GM18507 (cell line): ENCODE results near the gene SLC38A8.

Experiments used
- DNase-seq: peaks from one replicate; pipeline ENCODE4 v3.0.0; 2011; ENCODE audit warnings: low read depth; ENCODE audit not compliant: insufficient read length; ENCODE audit errors: extremely low spot score
- FAIRE-seq: peaks from 2 replicates; lab custom pipeline; 2011; peaks lifted over from hg19 to GRCh38; lab: Jason Lieb, UNC

The SLC38A8 gene

DNA sequence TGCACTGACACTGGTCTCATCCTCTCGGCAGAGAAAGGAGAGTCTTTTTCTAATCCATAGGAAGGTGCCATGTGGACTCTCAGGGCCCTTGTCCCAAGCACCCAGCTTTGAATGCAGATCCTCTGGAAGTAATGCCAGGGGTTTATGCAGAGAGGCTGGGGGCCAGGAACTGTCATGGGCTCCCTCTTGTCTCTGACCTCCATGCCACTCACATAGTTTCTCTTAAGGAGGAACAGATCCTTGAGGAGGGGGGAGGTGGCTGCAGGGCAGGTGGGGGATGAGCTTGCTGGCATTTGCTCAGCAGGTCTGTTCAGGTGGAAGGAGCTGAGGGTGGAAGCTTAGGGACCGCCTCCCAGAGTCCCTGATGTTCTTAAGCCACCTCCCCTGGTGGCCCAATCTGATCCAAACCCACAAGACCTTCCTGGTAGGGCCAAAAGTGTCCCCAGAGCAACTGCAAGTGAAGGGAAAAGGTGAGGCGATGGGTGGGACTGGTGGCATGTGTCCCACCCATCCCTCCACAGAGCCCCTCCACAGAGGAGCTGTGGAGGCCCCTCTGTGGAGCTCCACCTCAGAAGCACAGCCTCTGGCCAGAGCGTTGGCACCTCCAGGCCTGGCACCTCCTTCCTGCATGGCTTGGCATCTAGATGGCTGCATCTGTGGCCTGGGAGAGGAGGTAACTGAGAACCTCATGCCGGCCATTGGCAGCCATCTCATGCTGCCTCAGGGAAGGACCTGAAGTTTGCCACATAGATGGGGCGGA, 65.4 kb downstream of the SLC38A8 start:
- DNase-seq (no peak), FAIRE-seq (no peak)

DNA sequence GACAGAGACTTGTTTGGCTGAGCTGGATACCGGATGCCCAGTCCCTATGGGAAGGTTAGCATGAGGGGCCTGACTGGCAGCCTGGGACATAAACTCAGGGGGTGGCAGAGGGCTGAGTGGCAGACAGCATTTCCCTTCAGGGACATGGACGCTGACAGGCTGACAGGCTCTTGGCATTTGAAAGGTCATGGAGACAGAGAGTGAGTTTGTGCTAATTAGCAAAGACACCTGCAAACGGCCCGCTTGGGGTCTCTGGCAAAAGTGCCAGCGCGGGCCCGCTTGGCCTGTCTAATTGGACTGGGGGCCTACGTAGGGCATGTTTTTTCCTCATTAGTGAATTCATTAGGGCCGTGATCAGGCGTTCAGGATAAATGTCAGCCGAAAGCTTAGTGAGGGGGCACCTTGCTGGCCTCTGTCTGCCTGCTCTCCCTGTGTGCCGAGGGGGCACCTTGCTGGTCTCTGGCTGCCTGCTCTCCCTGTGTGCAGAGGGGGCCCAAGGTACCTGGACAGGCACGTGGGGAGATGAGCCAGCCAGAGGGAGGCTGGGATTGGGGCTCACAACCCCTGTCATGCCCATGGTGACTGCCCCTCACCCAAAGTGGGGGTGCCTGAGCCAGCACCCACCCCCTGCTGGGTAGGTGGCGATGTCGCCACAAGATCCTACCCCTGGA, 66.9 kb downstream of the SLC38A8 start:
- FAIRE-seq: no peak
- no peak for DNase-seq

DNA sequence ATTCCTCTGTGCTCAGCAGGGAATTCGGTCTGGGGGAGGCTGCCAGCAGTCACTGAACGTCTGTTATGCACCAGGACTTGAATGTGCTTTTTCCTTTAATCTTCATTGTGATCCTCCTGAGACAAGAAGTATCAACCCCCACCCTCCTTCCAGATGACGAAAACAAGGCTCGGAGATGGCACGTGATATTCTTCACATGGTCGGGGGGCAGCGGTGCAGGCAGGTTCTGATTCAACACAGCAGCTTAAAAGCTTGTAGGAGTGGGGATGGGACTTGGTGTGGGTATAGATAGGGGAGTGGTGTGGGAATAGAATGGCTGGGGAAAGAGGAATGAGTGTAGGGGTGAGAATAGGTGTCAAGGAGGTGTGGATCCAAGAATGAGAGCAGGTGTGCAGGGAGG, 68.1 kb downstream of the SLC38A8 start:
- no peak for DNase-seq
- no peak for FAIRE-seq

DNA sequence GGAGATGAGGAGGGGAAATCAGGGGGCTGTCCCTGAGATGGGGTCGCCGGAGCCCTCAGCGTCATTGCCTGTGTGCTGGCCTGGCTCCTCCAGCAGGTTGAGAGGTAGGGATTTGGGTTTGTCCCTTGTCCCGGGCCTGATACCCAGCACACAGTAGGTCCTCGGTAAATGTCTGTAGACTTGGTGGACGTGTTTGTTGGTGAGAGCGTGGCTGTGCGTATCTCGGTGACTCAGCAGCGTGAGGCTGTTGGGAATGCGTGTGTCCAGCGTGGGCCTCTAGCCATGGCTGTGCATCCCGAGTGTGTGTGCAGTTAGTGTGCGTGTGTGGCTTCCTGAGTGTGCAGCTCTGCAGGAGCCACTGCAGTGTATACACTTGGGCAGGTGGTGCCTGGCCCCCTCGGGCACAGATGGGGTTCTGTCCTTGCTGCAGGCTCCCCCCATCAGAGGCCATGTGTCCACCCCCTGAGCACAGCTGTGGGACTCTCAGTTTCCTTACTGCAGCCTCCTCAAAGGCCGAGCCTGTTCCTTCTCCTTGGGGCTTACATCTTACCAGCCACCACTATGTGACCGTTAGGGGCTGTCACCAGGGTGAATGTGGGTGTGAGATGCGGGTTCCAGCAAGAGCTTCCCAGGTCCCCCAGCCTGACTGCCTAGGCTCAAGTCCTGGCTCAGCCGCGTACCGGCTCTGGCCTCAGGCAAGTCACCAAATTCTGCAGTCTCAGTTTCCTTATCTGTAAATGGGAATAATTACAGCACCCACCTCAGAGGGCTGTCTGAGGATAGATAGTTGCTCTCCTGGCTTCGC, 68.8 kb downstream of the SLC38A8 start:
- no peak for DNase-seq
- FAIRE-seq: no peak

DNA sequence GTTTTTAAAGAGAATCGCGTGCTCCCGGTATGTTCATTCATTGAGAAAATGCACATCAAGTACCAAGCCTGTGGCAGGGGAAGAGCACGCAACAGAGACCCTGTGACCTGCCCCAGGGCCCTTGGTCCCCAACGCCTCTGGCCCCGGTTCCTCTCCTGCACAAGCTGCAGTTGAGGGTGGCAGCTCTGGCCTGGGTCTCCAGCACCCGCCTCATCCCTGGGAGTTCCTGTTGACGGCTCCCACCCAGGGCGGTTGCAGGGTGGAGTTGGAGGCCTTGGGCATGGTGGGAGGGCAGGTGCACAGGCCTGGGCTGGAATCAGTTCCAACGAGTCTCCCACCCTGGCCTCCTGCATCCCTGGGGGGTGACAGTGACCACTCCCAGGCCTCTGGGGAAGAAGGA, 69.5 kb downstream of the SLC38A8 start:
- DNase-seq (no peak), FAIRE-seq (no peak)

DNA sequence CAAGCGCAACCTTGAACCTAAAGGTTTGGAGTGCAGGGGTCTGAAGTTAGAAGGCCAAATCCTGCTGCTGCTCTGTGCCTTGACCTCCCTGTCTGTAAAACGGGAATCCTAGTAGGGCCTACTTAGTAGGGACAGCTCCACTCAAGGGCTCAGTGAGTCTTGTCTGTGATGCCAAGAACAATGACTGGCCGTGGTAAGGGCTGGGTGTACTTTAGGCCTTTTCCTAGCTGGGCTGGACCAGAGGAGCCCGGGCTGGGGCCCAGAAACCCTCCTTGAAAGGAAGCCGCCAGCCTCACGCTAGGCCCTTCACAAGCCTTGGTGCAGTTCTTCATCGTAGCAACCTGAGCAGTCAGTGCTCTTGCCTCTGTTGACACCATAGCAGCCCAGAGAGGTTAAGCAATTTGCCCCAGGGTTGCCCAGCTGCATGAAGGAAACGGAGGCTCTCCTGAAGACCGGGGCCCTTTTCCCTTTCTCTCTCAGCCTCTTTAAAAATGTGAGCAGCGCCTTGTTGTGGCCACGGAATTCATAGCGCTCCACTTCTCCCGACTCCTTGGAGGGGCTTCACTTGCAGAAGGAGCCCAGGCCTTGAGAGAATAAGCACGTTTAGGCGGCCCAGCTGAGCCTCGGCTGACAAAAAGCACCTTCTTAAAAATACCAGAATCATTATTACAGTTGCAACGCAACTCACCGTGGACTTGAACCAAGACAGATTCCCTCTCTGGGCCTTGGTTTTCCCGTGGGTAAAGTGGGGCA, 70.2 kb downstream of the SLC38A8 start:
- FAIRE-seq: no peak

DNA sequence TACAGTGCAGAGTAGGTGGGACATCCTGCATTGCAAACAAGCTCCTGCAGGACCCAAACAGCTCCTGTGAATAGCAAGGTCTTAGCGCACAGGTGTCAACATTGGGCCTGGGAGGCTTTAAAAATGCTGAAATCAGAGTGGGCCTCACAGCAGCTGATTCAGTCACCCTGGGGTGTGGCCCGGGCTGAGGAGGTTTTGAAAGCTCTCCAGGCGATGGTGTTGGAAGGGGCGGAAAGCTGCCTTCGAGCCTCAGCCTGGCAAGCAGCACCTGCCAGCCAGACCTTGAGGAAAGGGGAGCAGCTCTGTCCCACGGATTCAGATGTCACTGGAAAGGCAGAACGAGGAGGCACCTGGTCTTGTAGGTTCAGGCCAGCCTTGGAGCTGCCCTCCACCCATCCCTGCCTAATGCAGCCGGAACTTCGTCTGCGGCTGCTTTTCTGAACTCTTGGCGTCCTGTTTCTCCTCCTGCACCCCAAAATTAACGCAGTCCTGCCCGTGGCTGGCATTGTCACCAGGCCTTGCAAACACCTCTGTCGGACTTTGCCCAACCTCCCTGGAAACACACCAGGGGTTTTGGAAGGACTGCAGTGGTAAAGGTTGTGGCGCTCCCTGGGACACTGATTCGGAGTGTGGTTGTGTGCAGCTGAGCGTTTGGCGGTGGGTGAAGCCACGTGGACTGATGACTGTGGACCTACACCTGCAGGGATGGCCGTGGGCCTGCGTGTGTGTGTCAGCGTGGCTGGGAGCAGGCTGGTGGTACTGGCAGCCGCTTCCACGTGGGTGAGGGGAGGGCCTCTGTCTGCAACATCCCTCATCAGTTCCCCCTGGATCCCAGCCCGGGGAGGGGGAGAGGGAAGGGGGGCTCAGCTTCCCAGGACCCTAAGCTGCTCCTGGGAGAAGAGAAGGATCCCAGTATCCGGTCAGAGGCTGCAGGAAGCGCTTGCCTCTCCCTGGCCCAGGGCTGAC, 71.1 kb downstream of the SLC38A8 start:
- DNase-seq (no peak), FAIRE-seq (no peak)

More for the DNA sequence above, 70.2 kb downstream of the SLC38A8 start:
- no peak for DNase-seq

DNA sequence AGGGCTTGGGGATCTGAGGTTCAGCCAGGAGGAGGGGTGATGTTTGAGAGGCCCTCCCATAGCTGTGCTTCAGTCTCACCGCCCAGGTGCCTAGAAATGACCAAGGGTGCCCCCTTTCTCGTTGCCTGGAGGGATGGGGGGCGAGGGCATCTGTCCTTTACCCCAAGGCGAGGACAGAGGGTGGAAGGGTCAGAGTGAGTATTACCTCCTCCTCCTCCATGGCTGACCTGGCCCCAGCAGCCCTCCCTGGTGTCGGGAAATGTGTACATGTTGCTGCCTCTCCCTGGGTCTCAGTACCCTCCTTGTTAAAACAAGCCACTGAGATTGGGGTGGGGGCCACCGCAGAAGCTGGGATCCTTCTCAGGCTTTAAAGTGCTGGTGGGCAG, 72.2 kb downstream of the SLC38A8 start:
- no peak for FAIRE-seq
- DNase-seq: no peak

DNA sequence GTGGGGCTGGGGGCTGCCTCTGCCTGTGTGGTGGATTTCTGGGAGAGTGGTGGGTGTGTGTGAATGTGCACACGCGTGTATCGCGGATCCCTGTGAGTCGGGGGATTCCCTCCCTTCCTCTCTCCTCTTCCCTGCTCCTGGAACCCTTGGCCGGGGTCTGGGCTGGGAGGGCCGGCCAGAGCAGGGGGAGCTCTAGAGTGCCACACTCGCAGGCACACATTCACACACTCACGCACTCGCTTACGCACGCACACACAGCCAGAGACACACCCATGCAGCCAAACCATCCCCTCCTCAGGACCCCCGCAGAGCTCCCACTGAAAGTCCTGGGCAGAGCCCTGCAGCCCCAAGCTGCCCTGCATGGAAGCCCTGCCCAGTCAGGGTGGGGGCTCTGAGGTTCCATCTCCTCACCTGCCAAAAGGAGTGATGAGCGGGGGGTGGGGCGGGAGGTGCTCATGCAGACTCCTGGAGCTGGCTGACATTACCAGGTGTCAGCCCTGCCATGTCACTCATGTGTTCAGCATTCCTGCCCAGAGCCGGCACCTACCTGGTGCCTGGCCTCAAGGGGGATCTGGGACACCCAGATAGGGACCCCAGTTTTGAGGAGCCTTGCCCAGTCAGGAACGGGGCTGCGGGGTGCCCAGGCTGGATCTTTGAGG, 72.7 kb downstream of the SLC38A8 start:
- no peak for DNase-seq
- no peak for FAIRE-seq

DNA sequence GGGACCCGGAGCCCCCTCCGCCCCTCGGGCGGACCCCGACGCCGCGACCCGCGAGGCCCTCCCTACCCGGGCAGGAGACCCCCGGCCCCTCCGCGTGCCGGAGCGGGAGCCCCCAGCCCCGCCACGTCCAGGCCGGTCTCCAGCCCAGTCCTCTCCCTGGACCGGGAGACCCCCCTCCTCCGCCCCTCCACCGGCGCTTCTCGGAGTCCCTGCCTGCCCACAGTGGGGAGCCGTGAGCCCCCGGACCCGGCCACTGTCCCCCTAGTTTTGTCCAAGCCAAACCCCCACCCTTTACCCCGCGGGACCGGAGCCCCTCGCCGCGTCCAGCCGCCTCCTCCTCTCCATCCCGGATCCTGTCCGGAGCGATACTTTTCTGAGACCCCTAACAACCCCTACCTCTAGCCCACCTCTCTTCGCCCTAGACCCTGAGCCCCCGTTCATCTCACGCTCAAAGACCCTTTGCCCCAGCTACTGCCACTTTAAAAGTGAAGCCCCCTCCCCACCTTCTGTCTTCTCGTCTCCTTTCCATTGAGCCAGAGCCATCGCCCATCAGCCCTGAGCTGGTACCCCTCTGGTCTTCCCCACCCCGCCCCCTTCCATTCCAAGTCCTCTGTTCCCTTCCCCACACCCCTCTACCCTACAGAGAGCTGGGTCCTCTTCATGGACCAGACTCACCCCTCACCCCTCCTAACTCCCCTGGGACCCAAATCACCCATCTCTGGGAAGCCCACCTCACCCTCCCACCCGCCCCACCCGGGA, 73.5 kb downstream of the SLC38A8 start:
- DNase-seq (no peak), FAIRE-seq (no peak)

DNA sequence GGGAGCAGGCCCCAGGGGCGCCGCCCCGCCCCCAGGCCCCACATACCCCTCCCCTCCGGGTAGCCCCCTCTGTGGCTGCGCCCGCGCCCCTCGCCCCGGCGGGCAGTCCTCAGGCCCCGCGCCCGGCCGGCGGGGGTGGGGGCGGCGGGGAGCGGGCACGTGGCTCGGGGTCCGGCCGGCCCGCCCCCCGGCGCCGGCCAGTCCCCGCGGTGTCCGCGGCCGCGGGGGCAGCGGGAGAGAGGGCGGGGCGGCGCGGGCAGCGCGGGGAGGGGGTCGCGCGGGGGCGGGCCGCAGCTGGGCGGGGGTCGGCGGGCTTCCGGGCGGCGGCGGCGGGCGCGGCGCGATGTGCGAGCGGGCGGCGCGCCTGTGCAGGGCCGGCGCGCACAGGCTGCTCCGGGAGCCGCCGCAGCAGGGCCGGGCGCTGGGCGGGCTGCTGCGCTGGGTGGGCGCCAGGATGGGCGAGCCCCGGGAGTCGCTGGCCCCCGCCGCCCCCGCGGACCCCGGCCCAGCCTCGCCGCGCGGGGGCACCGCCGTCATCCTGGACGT, 74.2 kb downstream of the SLC38A8 start:
- FAIRE-seq (no peak), DNase-seq (no peak)

DNA sequence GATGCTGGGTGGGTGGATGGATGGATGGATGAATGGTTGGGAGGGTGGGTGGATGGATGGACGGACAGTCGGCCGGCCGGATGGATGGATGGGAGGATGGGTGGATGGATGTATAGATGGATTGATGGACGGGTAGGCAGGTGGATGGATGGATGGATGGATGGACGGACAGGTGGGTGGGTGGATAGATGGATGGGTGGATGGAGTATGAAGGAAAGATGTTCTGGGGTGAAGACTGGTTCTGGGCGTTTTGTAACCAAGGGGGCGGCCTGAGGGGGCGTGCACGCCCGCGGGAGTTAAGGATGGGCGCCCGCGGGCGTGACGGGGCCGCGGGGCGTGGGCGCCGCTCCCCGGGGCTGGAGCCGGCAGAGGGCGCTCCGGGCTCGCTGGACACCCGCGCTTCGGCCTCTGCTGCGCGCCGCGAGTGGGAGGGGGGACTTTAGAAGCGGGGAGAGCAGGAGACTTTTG, 74.7 kb downstream of the SLC38A8 start, which contains the start of gene NECAB2:
Gene NECAB2 (plus strand): TSS at position 407 of the 468 bp plus-strand sequence. CDS start 405 bp downstream, outside the sequence.
- DNase-seq (peak; percentile 33), FAIRE-seq (no peak)

DNA sequence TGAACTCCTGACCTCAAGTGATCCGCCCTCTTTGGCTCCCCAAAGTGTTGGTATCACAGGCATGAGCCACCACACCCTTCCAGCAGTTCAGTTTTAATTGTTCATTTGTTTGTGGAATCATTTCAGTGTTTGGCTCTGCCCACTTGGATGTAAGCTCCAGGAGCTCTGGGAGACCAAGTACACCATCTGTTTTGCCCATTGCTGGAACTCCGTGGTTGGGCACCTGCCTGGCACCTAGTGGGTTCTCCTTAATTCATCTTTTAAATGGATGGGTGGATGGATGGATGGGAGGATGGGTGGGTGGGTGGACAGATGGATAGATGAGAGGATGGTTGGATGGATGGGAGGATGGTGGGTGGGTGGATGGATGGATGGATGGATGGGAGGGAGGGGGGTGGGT, 75.5 kb downstream of the SLC38A8 start:
- FAIRE-seq (no peak), DNase-seq (no peak)

DNA sequence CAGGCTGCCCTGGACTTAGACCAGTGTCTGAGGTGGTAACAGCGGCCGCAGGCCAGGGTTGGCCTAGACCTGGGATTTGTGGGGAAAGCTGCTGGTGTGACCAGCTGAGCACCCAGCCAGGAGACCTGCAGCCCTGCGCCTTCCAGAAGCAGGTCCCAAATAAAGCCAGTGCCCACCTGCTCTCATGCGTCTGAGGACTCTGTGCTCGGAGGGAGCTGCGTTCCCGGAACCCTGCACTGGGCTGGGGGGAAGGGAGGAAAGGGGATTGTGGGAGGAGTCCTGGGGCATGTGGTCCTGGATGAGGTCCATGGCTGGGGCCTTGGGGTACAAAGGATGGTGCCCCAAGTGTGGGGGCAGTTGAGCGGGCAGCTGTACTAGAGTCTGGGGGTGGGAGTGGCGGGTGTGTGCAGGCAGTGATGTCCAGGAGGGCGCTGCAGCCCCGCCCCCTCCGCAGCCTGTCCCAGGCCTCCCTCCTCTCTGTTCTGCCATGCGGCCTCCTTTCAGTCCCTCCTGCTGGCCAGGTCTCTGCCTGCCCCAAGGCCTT, 76.4 kb downstream of the SLC38A8 start:
- DNase-seq (no peak), FAIRE-seq (no peak)

DNA sequence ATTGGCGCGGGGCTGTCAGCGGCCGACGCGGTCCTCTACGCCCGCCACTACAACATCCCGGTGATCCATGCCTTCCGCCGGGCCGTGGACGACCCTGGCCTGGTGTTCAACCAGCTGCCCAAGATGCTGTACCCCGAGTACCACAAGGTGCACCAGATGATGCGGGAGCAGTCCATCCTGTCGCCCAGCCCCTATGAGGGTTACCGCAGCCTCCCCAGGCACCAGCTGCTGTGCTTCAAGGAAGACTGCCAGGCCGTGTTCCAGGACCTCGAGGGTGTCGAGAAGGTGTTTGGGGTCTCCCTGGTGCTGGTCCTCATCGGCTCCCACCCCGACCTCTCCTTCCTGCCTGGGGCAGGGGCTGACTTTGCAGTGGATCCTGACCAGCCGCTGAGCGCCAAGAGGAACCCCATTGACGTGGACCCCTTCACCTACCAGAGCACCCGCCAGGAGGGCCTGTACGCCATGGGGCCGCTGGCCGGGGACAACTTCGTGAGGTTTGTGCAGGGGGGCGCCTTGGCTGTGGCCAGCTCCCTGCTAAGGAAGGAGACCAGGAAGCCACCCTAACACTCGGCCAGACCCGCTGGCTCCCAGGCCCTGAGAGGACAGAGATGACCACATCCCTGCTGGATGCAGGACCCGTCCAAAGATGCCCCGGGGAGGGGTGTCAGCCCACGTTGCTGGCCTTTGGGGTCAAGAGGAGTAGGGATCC, 77.0 kb downstream of the SLC38A8 start:
- FAIRE-seq: no peak

More for the DNA sequence above, 77.0 kb downstream of the SLC38A8 start:
- DNase-seq: no peak
